Adrenal gland (tissue), 12 donors: ENCODE measurements around the gene FAM163B. TPM values are rescaled to one million over a fixed set of nuclear protein-coding genes. Genes with fewer than 3 reads are reported as not detected.

ENCODE experiments used
- DNase-seq, 7 donors: peaks; one replicate each; pipeline ENCODE4 v3.0.0-alpha.2; 2019 to 2020
- H3K27ac ChIP-seq, 5 donors: fragments of 200-600 bp; sonication (generic) in 4 of 5; 1 replicate in 3 of 5; 2 replicates in 2 of 5; pipeline versions ENCODE4 v1.5.1 to v1.8.0; 2016 to 2020; ENCODE audit warnings: mild to moderate bottlenecking in 1 of 5
- H3K27me3 ChIP-seq: fragments of 200-600 bp; 2 replicates; pipeline ENCODE4 v1.8.0; 2021
- H3K36me3 ChIP-seq, 2 donors: fragments of 200-600 bp; replicated peaks in 1 of 2; 1 replicate in 1 of 2; 2 replicates in 1 of 2; pipeline versions ENCODE4 v1.5.1 to v1.8.0; 2018 to 2022
- H3K4me1 ChIP-seq, 2 donors: fragments of 200-600 bp; replicated peaks in 1 of 2; 1 replicate in 1 of 2; 2 replicates in 1 of 2; pipeline versions ENCODE4 v1.5.1 to v1.8.0; 2018 to 2021
- H3K4me3 ChIP-seq, 4 donors: fragments of 200-600 bp; sonication (generic) in 3 of 4; one replicate each; pipeline ENCODE4 v1.5.1; 2016 to 2018
- H3K9me3 ChIP-seq, 3 donors: fragments of 200-600 bp; sonication (generic) in 1 of 3; replicated peaks in 1 of 3; 1 replicate in 2 of 3; 2 replicates in 1 of 3; pipeline versions ENCODE4 v1.5.1 to v1.8.0; 2016 to 2021
- CTCF ChIP-seq, 6 experiments: fragments of 450-650 bp in 4 of 6; fragments of 200-600 bp in 2 of 6; sonication (generic) in 1 of 6; IDR thresholded peaks; 1 replicate in 5 of 6; 2 replicates in 1 of 6; pipeline versions ENCODE4 v1.5.1 to v1.8.0; 2016 to 2021; ENCODE audit warnings: antibody characterized with exemption in 6 of 6, mild to moderate bottlenecking in 2 of 6, moderate library complexity in 1 of 6
- POLR2A ChIP-seq, 2 donors: fragments of 450-650 bp; IDR thresholded peaks; one replicate each; pipeline ENCODE4 v1.6.1; 2017; ENCODE audit warnings: antibody characterized with exemption in 2 of 2, mild to moderate bottlenecking in 2 of 2, moderate library complexity in 1 of 2
- WGBS, 4 donors: extraction: QIAGEN DNeasy Blood & Tissue Kit in 2 of 4; methylation state at CpG; one replicate each; pipeline versions ENCODE4 v1.1.5 to v1.1.7; 2013 to 2017; 5-methylcytosine and 5-hydroxymethylcytosine counted together
- intact Hi-C, 2 donors: fragments of 100-400 bp; cut with DNase I; formaldehyde crosslinking; loops; one replicate each; pipeline versions ENCODE4 v1.14.1 to v1.15.0; 2022 to 2023
- polyA plus RNA-seq, 3 donors: library from polyadenylated mRNA; stranded (reverse); fragments of 200-250 nt in 2 of 3; fragments of 350-450 nt in 1 of 3; fragmentation: Illumina TruSeq in 1 of 3; extraction: RNeasy Lipid Tissue Mini Kit (QIAGEN cat#74804) in 1 of 3; gene quantifications; one replicate each; pipeline ENCODE4 v1.2.3, GENCODE V29; 2013 to 2014
- total RNA-seq, 9 donors: library from RNA; depleted of rRNA in 4 of 9; stranded (reverse); fragments of >200 nt in 4 of 9; fragments of 120-200 nt in 1 of 9; fragmentation: NEBNext Ultra II Directional in 1 of 9; extraction: Animal tissue kit (Norgen Biotek cat#: 25700) in 1 of 9; gene quantifications; one replicate each; pipeline versions ENCODE4 v1.1.0 to v1.2.4, GENCODE V29; 2013 to 2023
- donor health status: healthy with polysubstance abuse.
- donor health status: Bipolar disorder and iron deficiency.
- donor health status: DM: yes; HTN: yes; CAD: no.
- donor health status: DM: no; HTN: no; CAD: no.
- donor health status: DM: no; HTN: no; CAD: no.
- donor health status: DM: yes; HTN: yes; CAD: no.

FAM163B gene
- total and polyA plus RNA-seq, 12 donors: 0.72 to 14.3 (median 2.5) TPM

GRCh38 chr9:133587051-133587450 lies 22.1 kb downstream of the FAM163B start:
- no peaks in the 10 kb centered on the region for H3K36me3 ChIP-seq
- no peak for DNase-seq
- no peaks in the 10 kb centered on the region for H3K4me1 ChIP-seq
- H3K27me3 ChIP-seq: peaks cover 17% of the 10 kb centered on the region
- WGBS, 4 donors: 75 to 86% (median 80%) methylated on average over 8 of the region's 8 CpGs
- intact Hi-C loops: no loop called here
- H3K4me3 ChIP-seq: no peak overlapping the region
- no peak overlapping the region for H3K27ac ChIP-seq
- no peaks in the 10 kb centered on the region for H3K9me3 ChIP-seq
- TF ChIP-seq POLR2A (IDR thresholded peaks at IDR 0.05) (no peak), CTCF (IDR thresholded peaks at IDR 0.05) (no peak)

- no peaks in the 10 kb centered on the region for H3K9me3 ChIP-seq
- TF ChIP-seq CTCF (IDR thresholded peaks at IDR 0.05): no peak
- TF ChIP-seq POLR2A (IDR thresholded peaks at IDR 0.05): no peak
- no peak for DNase-seq
- H3K27me3 ChIP-seq: peaks cover 17% of the 10 kb centered on the region
- H3K4me3 ChIP-seq: no peak overlapping the region
- intact Hi-C loops: no loop called here
- 30 to 39% (median 33%) methylated on average over 23 to 43 of the region's 43 CpGs for WGBS, 4 donors
- no peaks in the 10 kb centered on the region for H3K36me3 ChIP-seq
- H3K27ac ChIP-seq: peak overlapping the region in 2 of 5 donors; percentile 54 to 84
- H3K4me1 ChIP-seq: no peaks in the 10 kb centered on the region
These were observed 23.5 kb downstream of the FAM163B start for GRCh38 chr9:133585481-133586351.

GRCh38 chr9:133584559-133585476 lies 24.4 kb downstream of the FAM163B start:
- Histone ChIP-seq H3K36me3 (no peaks in the 10 kb centered on the region), H3K9me3 (no peaks in the 10 kb centered on the region), H3K27me3 (peaks cover 17% of the 10 kb centered on the region), H3K4me3 (no peak overlapping the region), H3K4me1 (no peaks in the 10 kb centered on the region), H3K27ac (peak overlapping the region in 2 of 5 donors; percentile 54 to 84)
- intact Hi-C loops: no loop called here
- 13 to 17% (median 14%) methylated on average over 20 to 28 of the region's 28 CpGs for WGBS, 4 donors
- DNase-seq: no peak
- no peak for TF ChIP-seq CTCF (IDR thresholded peaks at IDR 0.05)
- TF ChIP-seq POLR2A (IDR thresholded peaks at IDR 0.05): no peak

- Histone ChIP-seq H3K9me3 (no peaks in the 10 kb centered on the region), H3K27me3 (peaks cover 17% of the 10 kb centered on the region), H3K36me3 (no peaks in the 10 kb centered on the region), H3K4me1 (no peaks in the 10 kb centered on the region), H3K27ac (peak overlapping the region in 2 of 5 donors; percentile 54 to 84), H3K4me3 (no peak overlapping the region)
- intact Hi-C loops: no loop called here
- 44 to 56% (median 54%) methylated on average over 5 of the region's 5 CpGs for WGBS, 4 donors
- DNase-seq: no peak
- TF ChIP-seq CTCF (IDR thresholded peaks at IDR 0.05) (no peak), POLR2A (IDR thresholded peaks at IDR 0.05) (no peak)
These were observed 25.0 kb downstream of the FAM163B start for GRCh38 chr9:133584167-133584558.
